SK-N-SH (cell line): ENCODE data around the gene ALDH3A2. TPM values are rescaled to one million over a fixed set of nuclear protein-coding genes. Genes with fewer than 3 reads are reported as not detected.

ENCODE experiments used
- CTCF ChIA-PET: fragments of 300-600, 350-600 bp; formaldehyde crosslinking; extraction: SDS; loops from one replicate; lab custom pipeline; 2021; lab: Yijun Ruan, JAX
- POLR2A ChIA-PET: fragments of 350-600 bp; sonication (Branson Sonifier 250); formaldehyde crosslinking; extraction: SDS; loops from one replicate; lab custom pipeline; 2020; ENCODE audit warnings: antibody characterized with exemption, inconsistent platforms; lab: Yijun Ruan, JAX
- DNase-seq: peaks from one replicate; pipeline ENCODE4 v3.0.0; 2012
- H2AFZ ChIP-seq: fragments of 200-600 bp; sonication (generic); 2 replicates; pipeline ENCODE4 v1.8.1; 2016; ENCODE audit warnings: antibody characterized with exemption, mild to moderate bottlenecking, low read depth
- H3F3A ChIP-seq: fragments of 200-600 bp; sonication (generic); replicated peaks from 2 replicates; pipeline ENCODE3; 2016; ENCODE audit warnings: antibody characterized with exemption, mild to moderate bottlenecking; ENCODE audit not compliant: insufficient read depth
- H3K27ac ChIP-seq, 2 experiments: fragments of 200-500 bp in 1 of 2; fragments of 200-600 bp in 1 of 2; sonication (Bioruptor generic) in 1 of 2; sonication (generic), shearing (Covaris generic) in 1 of 2; 2 replicates each; pipeline versions ENCODE4 v1.5.1 to v1.6.1; 2014 to 2016; ENCODE audit warnings: low read depth in 2 of 2, inconsistent platforms in 1 of 2, low read length in 1 of 2, mild to moderate bottlenecking in 1 of 2, mixed read lengths in 1 of 2
- H3K27me3 ChIP-seq: fragments of 200-600 bp; sonication (generic), shearing (Covaris generic); 2 replicates; pipeline ENCODE4 v1.6.1; 2016; ENCODE audit warnings: mixed run types; ENCODE audit not compliant: insufficient read depth
- H3K36me3 ChIP-seq, 2 experiments: fragments of 200-500 bp in 1 of 2; fragments of 200-600 bp in 1 of 2; sonication (Bioruptor generic) in 1 of 2; sonication (generic) in 1 of 2; replicated peaks in 1 of 2; 2 replicates each; pipeline versions ENCODE3 to v1.5.1; 2014 to 2016; ENCODE audit warnings: low read length in 1 of 2, mild to moderate bottlenecking in 1 of 2; ENCODE audit not compliant: insufficient read depth in 2 of 2, control insufficient read depth in 1 of 2
- H3K4me1 ChIP-seq, 2 experiments: fragments of 200-500 bp in 1 of 2; fragments of 200-600 bp in 1 of 2; sonication (Bioruptor generic) in 1 of 2; sonication (generic), shearing (Covaris generic) in 1 of 2; 2 replicates each; pipeline versions ENCODE4 v1.5.1 to v1.6.1; 2014 to 2016; ENCODE audit warnings: low read depth in 1 of 2, low read length in 1 of 2, mixed run types in 1 of 2; ENCODE audit not compliant: insufficient read depth in 2 of 2, control insufficient read depth in 1 of 2
- H3K4me2 ChIP-seq: fragments of 200-600 bp; sonication (generic), shearing (Covaris generic); 2 replicates; pipeline ENCODE4 v1.6.1; 2017; ENCODE audit warnings: mixed run types
- H3K4me3 ChIP-seq, 2 experiments: fragments of 200-500 bp in 1 of 2; fragments of 200-600 bp in 1 of 2; sonication (Bioruptor generic) in 1 of 2; sonication (generic), shearing (Covaris generic) in 1 of 2; 2 replicates each; pipeline versions ENCODE4 v1.5.1 to v1.8.1; 2014 to 2016; ENCODE audit warnings: low read depth in 2 of 2, inconsistent platforms in 1 of 2, low read length in 1 of 2, mild to moderate bottlenecking in 1 of 2, mixed read lengths in 1 of 2, moderate library complexity in 1 of 2
- H3K79me2 ChIP-seq: fragments of 200-600 bp; sonication (generic); 2 replicates; pipeline ENCODE4 v1.8.1; 2017; ENCODE audit warnings: mild to moderate bottlenecking; ENCODE audit not compliant: insufficient read depth
- H3K9ac ChIP-seq: fragments of 200-600 bp; sonication (generic); 2 replicates; pipeline ENCODE4 v1.6.1; 2017; ENCODE audit warnings: mixed run types
- H3K9me2 ChIP-seq: fragments of 200-600 bp; sonication (generic); 2 replicates; pipeline ENCODE4 v1.6.1; 2017; ENCODE audit warnings: mixed run types
- H3K9me3 ChIP-seq: fragments of 200-600 bp; sonication (generic); 2 replicates; pipeline ENCODE4 v1.6.1; 2017; ENCODE audit warnings: mixed run types, mild to moderate bottlenecking, moderate library complexity
- H4K20me1 ChIP-seq: fragments of 200-600 bp; sonication (generic); 2 replicates; pipeline ENCODE4 v1.6.1; 2017; ENCODE audit warnings: mild to moderate bottlenecking, mixed run types; ENCODE audit not compliant: insufficient read depth
- EZH2phosphoT487 ChIP-seq: fragments of 200-600 bp; sonication (generic); IDR thresholded peaks from 2 replicates; pipeline ENCODE4 v1.6.1; 2017; ENCODE audit warnings: low read depth, mixed run types, mild to moderate bottlenecking, antibody characterized with exemption, moderate library complexity, borderline replicate concordance
- JUND ChIP-seq: IDR thresholded peaks from 2 replicates; pipeline ENCODE4 v1.4.0; 2012
- MXI1 ChIP-seq: IDR thresholded peaks from 2 replicates; pipeline ENCODE4 v1.6.1; 2012; ENCODE audit warnings: mild to moderate bottlenecking, low read depth, low read length, improper control_type of control experiment
- RAD21 ChIP-seq: IDR thresholded peaks from 2 replicates; pipeline ENCODE4 v1.6.1; 2012; ENCODE audit warnings: mild to moderate bottlenecking, low read length
- SIN3A ChIP-seq: IDR thresholded peaks from 2 replicates; pipeline ENCODE4 v1.6.1; 2012; ENCODE audit warnings: low read depth, mild to moderate bottlenecking, low read length, moderate library complexity, borderline replicate concordance
- TCF12 ChIP-seq: IDR thresholded peaks from 2 replicates; pipeline ENCODE4 v1.4.0; 2012
- TEAD4 ChIP-seq: IDR thresholded peaks from 2 replicates; pipeline ENCODE4 v1.4.0; 2012; ENCODE audit warnings: mild to moderate bottlenecking, borderline replicate concordance; ENCODE audit not compliant: insufficient read depth
- whole genome bisulfite sequencing: methylation state at CpG from one replicate; pipeline ENCODE4 v1.1.6; 2017; ENCODE audit warnings: low lambda C conversion rate; 5-methylcytosine and 5-hydroxymethylcytosine counted together
- polyA plus RNA-seq, 3 experiments: library from polyadenylated mRNA; depleted of rRNA; stranded (reverse); fragments of >200 nt; gene quantifications; 2 replicates each; pipeline ENCODE4 v1.2.3, GENCODE V29; 2012
- TF ChIP-seq, protein P1 (sequence below): IDR thresholded peaks from 2 replicates; pipeline ENCODE4; 2012
- TF ChIP-seq, protein P2 (sequence below): IDR thresholded peaks from 2 replicates; pipeline ENCODE4 v1.4.0; 2012; ENCODE audit warnings: low read depth, borderline replicate concordance
- TF ChIP-seq, protein P3 (sequence below): fragments of 200-600 bp; sonication (generic); IDR thresholded peaks from 2 replicates; pipeline ENCODE4 v1.6.1; 2017; ENCODE audit warnings: antibody characterized with exemption, mild to moderate bottlenecking, moderate library complexity
- TF ChIP-seq, protein P4 (sequence below): IDR thresholded peaks from 2 replicates; pipeline ENCODE4 v1.4.0; 2012; ENCODE audit warnings: low read depth
- TF ChIP-seq, protein P5 (sequence below): IDR thresholded peaks from 2 replicates; pipeline ENCODE4 v1.4.0; 2012; ENCODE audit warnings: low read depth, borderline replicate concordance

The ALDH3A2 gene
- polyA plus RNA-seq, 1 of the 3 experiments (the other 2 are of a cell fraction), result 16.6 TPM

DNA sequence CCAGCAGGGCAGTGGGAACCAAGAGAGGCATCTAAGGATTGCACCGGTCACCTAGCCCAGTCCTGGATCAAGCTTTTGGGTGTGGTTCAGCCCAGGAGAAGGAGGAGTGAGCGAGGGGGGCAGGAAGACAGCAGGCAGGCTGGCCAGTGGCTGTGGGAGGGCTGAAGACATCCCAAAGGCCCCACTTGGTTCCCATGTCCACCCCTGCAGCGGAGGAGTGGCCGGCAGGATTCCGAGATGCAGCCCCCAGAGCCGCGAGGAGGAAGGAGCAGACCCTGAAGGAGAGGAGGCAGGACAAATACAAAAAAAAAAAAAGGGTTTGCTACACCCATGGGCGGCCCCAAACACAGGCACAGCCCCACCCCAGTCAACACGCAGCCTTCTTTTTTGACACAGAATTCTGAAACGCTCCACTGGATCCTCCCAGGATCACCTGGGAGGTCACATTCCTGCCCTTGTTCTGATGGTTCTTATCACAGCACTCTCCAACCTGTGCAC is 68.9 kb downstream of the ALDH3A2 start (continued):
- no peak for TF ChIP-seq TEAD4
- TF ChIP-seq, protein P1, sequence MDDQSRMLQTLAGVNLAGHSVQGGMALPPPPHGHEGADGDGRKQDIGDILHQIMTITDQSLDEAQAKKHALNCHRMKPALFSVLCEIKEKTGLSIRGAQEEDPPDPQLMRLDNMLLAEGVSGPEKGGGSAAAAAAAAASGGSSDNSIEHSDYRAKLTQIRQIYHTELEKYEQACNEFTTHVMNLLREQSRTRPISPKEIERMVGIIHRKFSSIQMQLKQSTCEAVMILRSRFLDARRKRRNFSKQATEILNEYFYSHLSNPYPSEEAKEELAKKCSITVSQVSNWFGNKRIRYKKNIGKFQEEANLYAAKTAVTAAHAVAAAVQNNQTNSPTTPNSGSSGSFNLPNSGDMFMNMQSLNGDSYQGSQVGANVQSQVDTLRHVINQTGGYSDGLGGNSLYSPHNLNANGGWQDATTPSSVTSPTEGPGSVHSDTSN, result no peak

DNA sequence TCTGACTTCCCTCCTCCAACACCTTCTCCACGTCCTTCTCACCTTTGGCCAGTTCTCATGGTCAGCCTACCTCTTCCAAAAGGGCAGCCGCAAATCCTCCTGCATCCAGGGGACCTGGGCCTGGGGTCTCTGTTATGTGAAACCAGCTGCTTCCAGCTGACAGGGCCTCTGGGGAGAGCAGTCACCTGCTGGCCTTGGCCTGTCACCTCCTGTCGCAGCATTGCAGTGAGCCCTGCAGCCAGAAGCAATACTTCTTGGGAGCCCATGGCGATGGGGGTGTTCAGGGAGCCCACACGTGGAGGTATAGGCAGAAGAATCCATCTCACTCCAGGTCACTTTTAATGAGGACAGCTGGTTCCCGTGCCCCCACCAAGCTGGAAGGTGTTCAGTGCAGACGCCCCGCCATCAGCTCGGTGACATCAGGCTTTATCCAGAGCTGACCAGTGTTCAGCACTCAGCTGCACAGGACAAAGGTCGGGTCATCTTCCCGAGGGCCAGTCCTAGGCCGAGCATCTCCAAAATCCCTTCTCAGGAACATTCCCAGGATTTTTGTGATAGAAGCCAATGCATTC is 69.6 kb downstream of the ALDH3A2 start:
- Histone ChIP-seq H3K27me3 (no peaks in the 10 kb centered on the region), H3K9me2 (no peaks in the 10 kb centered on the region), H3K4me3 (no peak overlapping the region), H4K20me1 (no peaks in the 10 kb centered on the region), H2AFZ (no peak overlapping the region), H3K36me3 (no peaks in the 10 kb centered on the region), H3K9ac (no peak overlapping the region), H3K4me1 (peaks cover 0 to 9% of the 10 kb centered on the region in 2 experiments; a peak in 1 of 4 replicates), H3K4me2 (no peak overlapping the region), H3K79me2 (no peaks in the 10 kb centered on the region), H3K9me3 (no peaks in the 10 kb centered on the region), H3F3A (no peaks in the 10 kb centered on the region), H3K27ac (no peak overlapping the region)
- 75% methylated on average over 9 of the region's 12 CpGs for WGBS
- TF ChIP-seq MXI1, result no peak
- no peak for TF ChIP-seq SIN3A
- TF ChIP-seq RAD21, result no peak
- no peak for TF ChIP-seq TCF12
- no peak for TF ChIP-seq EZH2phosphoT487
- TF ChIP-seq, protein P2, sequence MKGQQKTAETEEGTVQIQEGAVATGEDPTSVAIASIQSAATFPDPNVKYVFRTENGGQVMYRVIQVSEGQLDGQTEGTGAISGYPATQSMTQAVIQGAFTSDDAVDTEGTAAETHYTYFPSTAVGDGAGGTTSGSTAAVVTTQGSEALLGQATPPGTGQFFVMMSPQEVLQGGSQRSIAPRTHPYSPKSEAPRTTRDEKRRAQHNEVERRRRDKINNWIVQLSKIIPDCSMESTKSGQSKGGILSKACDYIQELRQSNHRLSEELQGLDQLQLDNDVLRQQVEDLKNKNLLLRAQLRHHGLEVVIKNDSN, result no peak
- TF ChIP-seq, protein P3, sequence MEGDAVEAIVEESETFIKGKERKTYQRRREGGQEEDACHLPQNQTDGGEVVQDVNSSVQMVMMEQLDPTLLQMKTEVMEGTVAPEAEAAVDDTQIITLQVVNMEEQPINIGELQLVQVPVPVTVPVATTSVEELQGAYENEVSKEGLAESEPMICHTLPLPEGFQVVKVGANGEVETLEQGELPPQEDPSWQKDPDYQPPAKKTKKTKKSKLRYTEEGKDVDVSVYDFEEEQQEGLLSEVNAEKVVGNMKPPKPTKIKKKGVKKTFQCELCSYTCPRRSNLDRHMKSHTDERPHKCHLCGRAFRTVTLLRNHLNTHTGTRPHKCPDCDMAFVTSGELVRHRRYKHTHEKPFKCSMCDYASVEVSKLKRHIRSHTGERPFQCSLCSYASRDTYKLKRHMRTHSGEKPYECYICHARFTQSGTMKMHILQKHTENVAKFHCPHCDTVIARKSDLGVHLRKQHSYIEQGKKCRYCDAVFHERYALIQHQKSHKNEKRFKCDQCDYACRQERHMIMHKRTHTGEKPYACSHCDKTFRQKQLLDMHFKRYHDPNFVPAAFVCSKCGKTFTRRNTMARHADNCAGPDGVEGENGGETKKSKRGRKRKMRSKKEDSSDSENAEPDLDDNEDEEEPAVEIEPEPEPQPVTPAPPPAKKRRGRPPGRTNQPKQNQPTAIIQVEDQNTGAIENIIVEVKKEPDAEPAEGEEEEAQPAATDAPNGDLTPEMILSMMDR, result no peak
- TF ChIP-seq, protein P4, sequence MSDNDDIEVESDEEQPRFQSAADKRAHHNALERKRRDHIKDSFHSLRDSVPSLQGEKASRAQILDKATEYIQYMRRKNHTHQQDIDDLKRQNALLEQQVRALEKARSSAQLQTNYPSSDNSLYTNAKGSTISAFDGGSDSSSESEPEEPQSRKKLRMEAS, result no peak
- TF ChIP-seq, protein P5, sequence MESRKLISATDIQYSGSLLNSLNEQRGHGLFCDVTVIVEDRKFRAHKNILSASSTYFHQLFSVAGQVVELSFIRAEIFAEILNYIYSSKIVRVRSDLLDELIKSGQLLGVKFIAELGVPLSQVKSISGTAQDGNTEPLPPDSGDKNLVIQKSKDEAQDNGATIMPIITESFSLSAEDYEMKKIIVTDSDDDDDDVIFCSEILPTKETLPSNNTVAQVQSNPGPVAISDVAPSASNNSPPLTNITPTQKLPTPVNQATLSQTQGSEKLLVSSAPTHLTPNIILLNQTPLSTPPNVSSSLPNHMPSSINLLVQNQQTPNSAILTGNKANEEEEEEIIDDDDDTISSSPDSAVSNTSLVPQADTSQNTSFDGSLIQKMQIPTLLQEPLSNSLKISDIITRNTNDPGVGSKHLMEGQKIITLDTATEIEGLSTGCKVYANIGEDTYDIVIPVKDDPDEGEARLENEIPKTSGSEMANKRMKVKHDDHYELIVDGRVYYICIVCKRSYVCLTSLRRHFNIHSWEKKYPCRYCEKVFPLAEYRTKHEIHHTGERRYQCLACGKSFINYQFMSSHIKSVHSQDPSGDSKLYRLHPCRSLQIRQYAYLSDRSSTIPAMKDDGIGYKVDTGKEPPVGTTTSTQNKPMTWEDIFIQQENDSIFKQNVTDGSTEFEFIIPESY, result no peak
- no peak for TF ChIP-seq JUND
- DNase-seq, result peak; percentile 12
- POLR2A ChIA-PET, result no interaction called here
- CTCF ChIA-PET, result interaction anchor here (1.0 to 1.6 kb wide), 3 partner anchors 10 to 205 kb away, joined by 4 to 5 read pairs (median 4); no protein-coding TSS in a partner anchor
